Neural progenitor cell (in vitro differentiated cells): ENCODE results near the gene ADAM10. TPM values are rescaled to one million over a fixed set of nuclear protein-coding genes. Genes with fewer than 3 reads are reported as not detected.

Experiments used
- DNase-seq: peaks from one replicate; pipeline ENCODE4 v3.0.0-alpha.2; 2016; ENCODE audit warnings: low spot score
- H2AFZ ChIP-seq: fragments of 200-600 bp; sonication (generic); replicated peaks from 2 replicates; pipeline ENCODE4 v1.6.1; 2016; ENCODE audit warnings: antibody characterized with exemption
- H3F3A ChIP-seq: fragments of 200-600 bp; sonication (generic); 2 replicates; pipeline ENCODE4 v1.6.1; 2016; ENCODE audit warnings: antibody characterized with exemption, low read depth
- H3K27ac ChIP-seq: fragments of 200-600 bp; sonication (generic); 2 replicates; pipeline ENCODE4 v1.5.1; 2016; ENCODE audit warnings: mild to moderate bottlenecking
- H3K27me3 ChIP-seq: fragments of 200-600 bp; sonication (generic); 2 replicates; pipeline ENCODE4 v1.6.1; 2016; ENCODE audit warnings: mild to moderate bottlenecking, moderate library complexity
- H3K36me3 ChIP-seq: fragments of 200-600 bp; sonication (generic); 2 replicates; pipeline ENCODE4 v1.5.1; 2016
- H3K4me1 ChIP-seq: fragments of 200-600 bp; sonication (generic); 2 replicates; pipeline ENCODE4 v1.6.1; 2016; ENCODE audit warnings: mixed run types
- H3K4me2 ChIP-seq: fragments of 200-600 bp; sonication (generic); 2 replicates; pipeline ENCODE4 v1.6.1; 2016
- H3K4me3 ChIP-seq: fragments of 200-600 bp; sonication (generic); 2 replicates; pipeline ENCODE4 v1.5.1; 2016
- H3K79me2 ChIP-seq: fragments of 200-600 bp; sonication (generic); 2 replicates; pipeline ENCODE4 v1.6.1; 2016; ENCODE audit warnings: low read depth
- H3K9ac ChIP-seq: fragments of 200-600 bp; sonication (generic); 2 replicates; pipeline ENCODE4 v1.6.1; 2016
- H3K9me3 ChIP-seq: fragments of 200-600 bp; sonication (generic); 2 replicates; pipeline ENCODE4 v1.5.1; 2016; ENCODE audit warnings: low read depth
- H4K20me1 ChIP-seq: fragments of 200-600 bp; sonication (generic); 2 replicates; pipeline ENCODE4 v1.6.1; 2016; ENCODE audit warnings: low read depth
- H3K27ac Mint-ChIP-seq: 3 replicates; pipeline ENCODE4 v1.8.0; 2021; ENCODE audit warnings: mixed read lengths
- H3K27me3 Mint-ChIP-seq: 2 replicates; pipeline ENCODE4 v1.8.0; 2022; ENCODE audit warnings: low read depth, mild to moderate bottlenecking, inconsistent platforms, moderate library complexity, mixed read lengths; ENCODE audit not compliant: insufficient read depth
- H3K36me3 Mint-ChIP-seq: 3 replicates; pipeline ENCODE4 v1.8.0; 2021; ENCODE audit warnings: mixed read lengths
- H3K4me1 Mint-ChIP-seq: 3 replicates; pipeline ENCODE4 v1.8.0; 2021; ENCODE audit warnings: mixed read lengths
- H3K4me3 Mint-ChIP-seq: 3 replicates; pipeline ENCODE4 v1.8.0; 2021; ENCODE audit warnings: mild to moderate bottlenecking, moderate library complexity, mixed read lengths
- H3K9me3 Mint-ChIP-seq: 3 replicates; pipeline ENCODE4 v1.8.0; 2020; ENCODE audit warnings: mixed read lengths
- CTCF ChIP-seq: fragments of 200-600 bp; sonication (generic); IDR thresholded peaks from 2 replicates; pipeline ENCODE4 v1.5.1; 2017; ENCODE audit warnings: antibody characterized with exemption, mild to moderate bottlenecking
- EZH2 ChIP-seq: fragments of 200-600 bp; sonication (generic); IDR thresholded peaks from 2 replicates; pipeline ENCODE4 v1.6.1; 2017; ENCODE audit warnings: antibody characterized with exemption, mild to moderate bottlenecking, moderate library complexity
- EZH2phosphoT487 ChIP-seq: fragments of 200-600 bp; sonication (generic); IDR thresholded peaks from 2 replicates; pipeline ENCODE4 v1.6.1; 2017; ENCODE audit warnings: antibody characterized with exemption
- total RNA-seq: library from RNA; depleted of rRNA; stranded (reverse); fragments of >200 nt; gene quantifications from 2 replicates; pipeline ENCODE4 v1.2.3, GENCODE V29; 2015; ENCODE audit warnings: low replicate concordance

Gene ADAM10
- total RNA-seq, 1 donor from 2014 or later, result 153 TPM

GRCh38 chr15:58643996-58644395 is 105.5 kb downstream of the ADAM10 start:
- no peak for DNase-seq
- Histone ChIP-seq H3K27ac (no peak overlapping the region), H3K4me2 (no peak overlapping the region), H3K79me2 (no peaks in the 10 kb centered on the region), H3K27me3 (no peaks in the 10 kb centered on the region), H2AFZ (no peak overlapping the region), H3K36me3 (peaks cover 11% of the 10 kb centered on the region), H3K9me3 (no peaks in the 10 kb centered on the region), H3K4me1 (no peaks in the 10 kb centered on the region), H3K4me3 (no peak overlapping the region), H3K9ac (no peak overlapping the region), H3F3A (no peaks in the 10 kb centered on the region), H4K20me1 (no peaks in the 10 kb centered on the region)
- no peak overlapping the region for H3K4me3 Mint-ChIP-seq
- no peaks in the 10 kb centered on the region for H3K4me1 Mint-ChIP-seq
- TF ChIP-seq EZH2phosphoT487 (no peak), CTCF (no peak), EZH2 (no peak)
- peaks cover 23% of the 10 kb centered on the region for H3K36me3 Mint-ChIP-seq
- no peaks in the 10 kb centered on the region for H3K27me3 Mint-ChIP-seq
- no peaks in the 10 kb centered on the region for H3K9me3 Mint-ChIP-seq
- no peak overlapping the region for H3K27ac Mint-ChIP-seq

GRCh38 chr15:58641660-58642059 is 107.8 kb downstream of the ADAM10 start:
- Mint-ChIP-seq H3K9me3 (no peaks in the 10 kb centered on the region), H3K27ac (no peak overlapping the region), H3K4me3 (no peak overlapping the region), H3K27me3 (no peaks in the 10 kb centered on the region), H3K4me1 (no peaks in the 10 kb centered on the region), H3K36me3 (peaks cover 27% of the 10 kb centered on the region)
- peaks cover 13% of the 10 kb centered on the region for H3K36me3 ChIP-seq
- no peak for TF ChIP-seq CTCF
- no peaks in the 10 kb centered on the region for H3K27me3 ChIP-seq
- no peaks in the 10 kb centered on the region for H3F3A ChIP-seq
- no peak overlapping the region for H3K4me3 ChIP-seq
- H3K9me3 ChIP-seq, result no peaks in the 10 kb centered on the region
- no peaks in the 10 kb centered on the region for H3K4me1 ChIP-seq
- H3K9ac ChIP-seq, result no peak overlapping the region
- H3K27ac ChIP-seq, result no peak overlapping the region
- no peak overlapping the region for H3K4me2 ChIP-seq
- DNase-seq, result no peak
- no peak overlapping the region for H2AFZ ChIP-seq
- H4K20me1 ChIP-seq, result no peaks in the 10 kb centered on the region
- no peaks in the 10 kb centered on the region for H3K79me2 ChIP-seq

- H3K27ac Mint-ChIP-seq, result no peak overlapping the region
- H3K4me2 ChIP-seq, result no peak overlapping the region
- H4K20me1 ChIP-seq, result no peaks in the 10 kb centered on the region
- no peaks in the 10 kb centered on the region for H3F3A ChIP-seq
- H3K36me3 ChIP-seq, result peaks cover 13% of the 10 kb centered on the region
- no peak overlapping the region for H3K4me3 Mint-ChIP-seq
- H3K4me1 Mint-ChIP-seq, result no peaks in the 10 kb centered on the region
- H3K9ac ChIP-seq, result no peak overlapping the region
- no peaks in the 10 kb centered on the region for H3K9me3 Mint-ChIP-seq
- no peaks in the 10 kb centered on the region for H3K4me1 ChIP-seq
- no peaks in the 10 kb centered on the region for H3K27me3 Mint-ChIP-seq
- TF ChIP-seq EZH2phosphoT487 (no peak), EZH2 (no peak), CTCF (no peak)
- no peak for DNase-seq
- no peak overlapping the region for H3K4me3 ChIP-seq
- no peak overlapping the region for H2AFZ ChIP-seq
- peaks cover 28% of the 10 kb centered on the region for H3K36me3 Mint-ChIP-seq
- H3K27me3 ChIP-seq, result no peaks in the 10 kb centered on the region
- H3K27ac ChIP-seq, result no peak overlapping the region
- H3K9me3 ChIP-seq, result no peaks in the 10 kb centered on the region
- no peaks in the 10 kb centered on the region for H3K79me2 ChIP-seq
Observed at GRCh38 chr15:58639992-58640391, 109.5 kb downstream of the ADAM10 start.
